CD14-positive monocyte (primary cell): ENCODE measurements around the gene TNFSF13. TPM values are rescaled to one million over a fixed set of nuclear protein-coding genes. Genes with fewer than 3 reads are reported as not detected.
A peak's percentile ranks its signal among the peaks of the same experiment; 100 is the strongest.

ENCODE experiments used
- DNase-seq, 3 donors: peaks; one replicate each; pipeline ENCODE4 v3.0.0-alpha.2; 2011 to 2022
- H2AFZ ChIP-seq: 2 replicates; pipeline ENCODE4 v1.6.0; 2012; ENCODE audit warnings: mild to moderate bottlenecking, low read depth, low read length, inconsistent platforms; ENCODE audit not compliant: insufficient read depth, poor library complexity, severe bottlenecking
- H3K27ac ChIP-seq, 2 donors: 1 replicate in 1 of 2; 2 replicates in 1 of 2; pipeline ENCODE4 v1.5.1; 2012 to 2013; ENCODE audit warnings: low read length in 2 of 2, control low read depth in 1 of 2, inconsistent platforms in 1 of 2, low read depth in 1 of 2, mild to moderate bottlenecking in 1 of 2
- H3K27me3 ChIP-seq, 2 donors: one replicate each; pipeline versions ENCODE4 v1.6.0 to v1.6.1; 2011 to 2013; ENCODE audit warnings: low read length in 2 of 2; ENCODE audit not compliant: control insufficient read depth in 2 of 2, insufficient read depth in 2 of 2
- H3K36me3 ChIP-seq, 2 donors: replicated peaks in 1 of 2; 1 replicate in 1 of 2; 2 replicates in 1 of 2; pipeline versions ENCODE4 v1.5.1 to v1.6.1; 2012 to 2013; ENCODE audit warnings: low read length in 2 of 2, control low read depth in 1 of 2, inconsistent platforms in 1 of 2, mild to moderate bottlenecking in 1 of 2; ENCODE audit not compliant: insufficient read depth in 2 of 2, control insufficient read depth in 1 of 2
- H3K4me1 ChIP-seq, 2 donors: 1 replicate in 1 of 2; 2 replicates in 1 of 2; pipeline versions ENCODE4 v1.5.1 to v1.6.1; 2012 to 2013; ENCODE audit warnings: low read length in 2 of 2, control low read depth in 1 of 2, inconsistent platforms in 1 of 2, mild to moderate bottlenecking in 1 of 2, moderate library complexity in 1 of 2; ENCODE audit not compliant: insufficient read depth in 2 of 2, control insufficient read depth in 1 of 2
- H3K4me2 ChIP-seq: replicated peaks from 2 replicates; pipeline ENCODE3; 2012; ENCODE audit warnings: low read length, moderate library complexity, mild to moderate bottlenecking; ENCODE audit not compliant: poor library complexity, severe bottlenecking; ENCODE audit errors: extremely low read depth
- H3K4me3 ChIP-seq, 3 experiments: fragments of 200-600 bp in 1 of 3; sonication (generic) in 1 of 3; replicated peaks in 1 of 3; 1 replicate in 2 of 3; 2 replicates in 1 of 3; pipeline ENCODE4 v1.5.1; 2011 to 2013; ENCODE audit warnings: low read length in 3 of 3, mild to moderate bottlenecking in 3 of 3, control low read depth in 2 of 3, low read depth in 2 of 3, inconsistent platforms in 1 of 3, moderate library complexity in 1 of 3
- H3K79me2 ChIP-seq: 2 replicates; pipeline ENCODE4 v1.6.0; 2012; ENCODE audit warnings: mild to moderate bottlenecking, control low read depth, inconsistent platforms, low read length, moderate library complexity; ENCODE audit not compliant: insufficient read depth
- H3K9ac ChIP-seq: 2 replicates; pipeline ENCODE4 v1.6.0; 2017; ENCODE audit warnings: low read length, mild to moderate bottlenecking; ENCODE audit not compliant: insufficient read depth, poor library complexity, severe bottlenecking
- H3K9me3 ChIP-seq, 2 donors: replicated peaks in 1 of 2; 1 replicate in 1 of 2; 2 replicates in 1 of 2; pipeline versions ENCODE4 v1.5.1 to v1.6.1; 2012 to 2013; ENCODE audit warnings: low read length in 2 of 2, control low read depth in 1 of 2; ENCODE audit not compliant: control insufficient read depth in 1 of 2, insufficient read depth in 1 of 2
- H4K20me1 ChIP-seq: 2 replicates; pipeline ENCODE4 v1.6.0; 2012; ENCODE audit warnings: mild to moderate bottlenecking, low read length, control low read depth, moderate library complexity; ENCODE audit not compliant: insufficient read depth
- H3K27ac Mint-ChIP-seq, 7 donors: one replicate each; pipeline ENCODE4 v1.8.0; 2020; ENCODE audit warnings: mild to moderate bottlenecking in 7 of 7, mixed read lengths in 7 of 7, moderate library complexity in 6 of 7, inconsistent platforms in 2 of 7
- H3K27me3 Mint-ChIP-seq, 3 donors: one replicate each; pipeline ENCODE4 v1.8.0; 2021 to 2022; ENCODE audit warnings: low read depth in 3 of 3, mild to moderate bottlenecking in 3 of 3, mixed read lengths in 3 of 3, moderate library complexity in 3 of 3, inconsistent platforms in 1 of 3
- H3K36me3 Mint-ChIP-seq, 2 donors: one replicate each; pipeline ENCODE4 v1.8.0; 2020; ENCODE audit warnings: mixed read lengths in 2 of 2, inconsistent platforms in 1 of 2, mild to moderate bottlenecking in 1 of 2
- H3K4me1 Mint-ChIP-seq: one replicate; pipeline ENCODE4 v1.8.0; 2020; ENCODE audit warnings: mild to moderate bottlenecking, mixed read lengths
- H3K4me3 Mint-ChIP-seq, 2 donors: one replicate each; pipeline ENCODE4 v1.8.0; 2020; ENCODE audit warnings: mild to moderate bottlenecking in 2 of 2, mixed read lengths in 2 of 2, moderate library complexity in 1 of 2
- H3K9me3 Mint-ChIP-seq, 7 donors: one replicate each; pipeline ENCODE4 v1.8.0; 2020 to 2022; ENCODE audit warnings: mixed read lengths in 7 of 7, mild to moderate bottlenecking in 6 of 7, moderate library complexity in 6 of 7, inconsistent platforms in 2 of 7
- WGBS: methylation state at CpG from one replicate; pipeline ENCODE4 v1.1.5; 2013; ENCODE audit warnings: missing lambda C conversion rate; ENCODE audit not compliant: insufficient coverage; 5-methylcytosine and 5-hydroxymethylcytosine counted together
- intact Hi-C, 2 donors: fragments of 100-400 bp; cut with micrococcal nuclease; formaldehyde crosslinking; loops; one replicate each; pipeline versions ENCODE4 v1.15.0 to v1.15.1; 2023
- polyA plus RNA-seq, 3 donors: library from polyadenylated mRNA; depleted of rRNA in 1 of 3; unstranded in 2 of 3; stranded (reverse) in 1 of 3; fragments of 300-500 nt in 2 of 3; fragments of >200 nt in 1 of 3; fragmentation: Illumina TruSeq in 2 of 3; gene quantifications; 1 replicate in 2 of 3; 2 replicates in 1 of 3; pipeline ENCODE4 v1.2.3, GENCODE V29; 2012 to 2021
- TF ChIP-seq, protein P1 (sequence below): fragments of 200-600 bp; IDR thresholded peaks from one replicate; pipeline ENCODE4 v1.8.0; 2022; ENCODE audit warnings: antibody characterized with exemption, mild to moderate bottlenecking

The TNFSF13 gene
- polyA plus RNA-seq, 3 donors = 236 to 523 (median 491) TPM

GRCh38 chr17:7582396-7583252 is 24.1 kb downstream of the TNFSF13 start:
- TF ChIP-seq, protein P1, sequence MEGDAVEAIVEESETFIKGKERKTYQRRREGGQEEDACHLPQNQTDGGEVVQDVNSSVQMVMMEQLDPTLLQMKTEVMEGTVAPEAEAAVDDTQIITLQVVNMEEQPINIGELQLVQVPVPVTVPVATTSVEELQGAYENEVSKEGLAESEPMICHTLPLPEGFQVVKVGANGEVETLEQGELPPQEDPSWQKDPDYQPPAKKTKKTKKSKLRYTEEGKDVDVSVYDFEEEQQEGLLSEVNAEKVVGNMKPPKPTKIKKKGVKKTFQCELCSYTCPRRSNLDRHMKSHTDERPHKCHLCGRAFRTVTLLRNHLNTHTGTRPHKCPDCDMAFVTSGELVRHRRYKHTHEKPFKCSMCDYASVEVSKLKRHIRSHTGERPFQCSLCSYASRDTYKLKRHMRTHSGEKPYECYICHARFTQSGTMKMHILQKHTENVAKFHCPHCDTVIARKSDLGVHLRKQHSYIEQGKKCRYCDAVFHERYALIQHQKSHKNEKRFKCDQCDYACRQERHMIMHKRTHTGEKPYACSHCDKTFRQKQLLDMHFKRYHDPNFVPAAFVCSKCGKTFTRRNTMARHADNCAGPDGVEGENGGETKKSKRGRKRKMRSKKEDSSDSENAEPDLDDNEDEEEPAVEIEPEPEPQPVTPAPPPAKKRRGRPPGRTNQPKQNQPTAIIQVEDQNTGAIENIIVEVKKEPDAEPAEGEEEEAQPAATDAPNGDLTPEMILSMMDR = no peak
- H3K4me3 ChIP-seq = peak overlapping the region; percentile 82 to 98 (median 91)
- peaks cover 51% of the 10 kb centered on the region for H4K20me1 ChIP-seq
- H2AFZ ChIP-seq = no peak overlapping the region
- Mint-ChIP-seq H3K36me3 (peaks cover 54 to 67% of the 10 kb centered on the region in 2 donors), H3K27me3 (peaks cover 0 to 6% (median 2%) of the 10 kb centered on the region in 3 donors), H3K4me1 (peaks cover 70% of the 10 kb centered on the region), H3K9me3 (peaks cover 0 to 6% (median 0%) of the 10 kb centered on the region in 7 donors), H3K27ac (peak overlapping the region; percentile 98 to 100 (median 100)), H3K4me3 (peak overlapping the region; percentile 90 to 98)
- H3K27me3 ChIP-seq = no peaks in the 10 kb centered on the region
- H3K79me2 ChIP-seq = peaks cover 77% of the 10 kb centered on the region
- intact Hi-C loops = loop anchor here (5.0 kb wide), 2 partner anchors 145 to 275 kb away; partner anchors contain the start of genes EIF5A (in 1 of the 2), FGF11 (in 1 of the 2) and TMEM102 (in 1 of the 2)
- no peaks in the 10 kb centered on the region for H3K9me3 ChIP-seq
- DNase-seq = no peak
- 88% methylated on average over 31 of the region's 36 CpGs for WGBS
- peak overlapping the region; percentile 97 for H3K9ac ChIP-seq
- peak overlapping the region; percentile 99 for H3K27ac ChIP-seq
- peak overlapping the region; percentile 99 for H3K4me2 ChIP-seq
- H3K36me3 ChIP-seq = peaks cover 23 to 25% of the 10 kb centered on the region in 2 donors
- H3K4me1 ChIP-seq = peaks cover 74 to 91% of the 10 kb centered on the region in 2 donors

DNA sequence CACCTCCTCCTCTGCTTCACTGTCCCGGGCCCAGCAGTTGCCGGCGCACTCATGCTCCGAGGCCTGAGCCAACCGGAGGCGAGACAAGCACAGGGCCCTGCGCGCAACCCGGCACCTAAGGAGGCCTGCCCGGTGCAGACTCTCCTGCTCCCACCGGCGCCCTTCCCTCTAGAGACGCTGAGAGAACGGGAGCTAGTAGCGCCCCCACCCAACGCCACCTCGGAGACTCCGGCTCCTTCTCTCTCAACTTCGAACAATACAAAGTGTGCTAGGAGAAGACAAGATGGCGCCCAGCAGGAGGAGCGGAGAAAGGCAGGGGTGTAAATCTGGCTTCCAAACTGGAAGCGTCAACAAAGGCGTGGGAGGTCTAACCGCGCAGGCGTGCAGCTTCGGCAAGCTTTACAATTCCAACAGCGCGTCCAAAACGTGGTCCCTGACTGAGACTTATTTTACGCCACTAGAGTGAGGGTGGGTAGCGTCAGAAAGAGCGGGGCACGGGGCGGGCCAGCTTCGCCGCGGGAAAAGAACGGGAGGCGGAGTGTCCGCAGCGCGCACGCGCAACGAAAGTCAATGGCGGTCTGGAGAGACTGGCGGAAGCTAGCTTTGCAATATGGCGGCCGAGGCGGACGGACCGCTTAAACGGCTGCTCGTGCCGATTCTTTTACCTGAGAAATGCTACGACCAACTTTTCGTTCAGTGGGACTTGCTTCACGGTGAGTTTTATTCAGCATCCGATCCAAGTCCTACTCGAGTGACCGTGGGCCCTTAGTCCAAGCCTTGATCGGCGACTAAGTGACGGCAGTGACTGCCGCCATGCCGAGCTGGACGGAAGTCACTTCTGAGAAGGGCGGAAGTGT is 24.9 kb downstream of the TNFSF13 start, which contains the start of gene MPDU1:
MPDU1 (plus strand) TSS at position 600 of the 857 bp plus-strand sequence; CDS start at position 611, 11 bp downstream.
- Histone ChIP-seq H3K4me3 (peak within 1 kb of the TSS; percentile 59 to 98 (median 60)), H3K4me2 (peak within 1 kb of the TSS; percentile 99), H3K27me3 (no peaks in the 10 kb centered on the region), H4K20me1 (peaks cover 46% of the 10 kb centered on the region), H3K9ac (peak within 1 kb of the TSS; percentile 80), H2AFZ (peak within 1 kb of the TSS; percentile 71), H3K79me2 (peaks cover 74% of the 10 kb centered on the region), H3K27ac (peak within 1 kb of the TSS; percentile 99), H3K4me1 (peaks cover 74 to 91% of the 10 kb centered on the region in 2 donors), H3K36me3 (peaks cover 19 to 22% of the 10 kb centered on the region in 2 donors), H3K9me3 (no peaks in the 10 kb centered on the region)
- WGBS = 8% methylated on average over 58 of the region's 69 CpGs
- TF ChIP-seq, protein P1 = no peak
- Mint-ChIP-seq H3K27me3 (peaks cover 0 to 6% (median 2%) of the 10 kb centered on the region in 3 donors), H3K36me3 (peaks cover 52 to 66% of the 10 kb centered on the region in 2 donors), H3K27ac (peak within 1 kb of the TSS; percentile 98 to 100 (median 100)), H3K4me1 (peaks cover 70% of the 10 kb centered on the region), H3K4me3 (peak within 1 kb of the TSS; percentile 98 to 99), H3K9me3 (peaks cover 0 to 6% (median 0%) of the 10 kb centered on the region in 7 donors)
- intact Hi-C loops = loop anchor here (5.0 kb wide), 2 partner anchors 146 to 276 kb away; partner anchors contain the start of genes EIF5A (in 1 of the 2), FGF11 (in 1 of the 2) and TMEM102 (in 1 of the 2)
- DNase-seq = peak; percentile 94 to 98 (median 97)
